CD8-positive, alpha-beta memory T cell (primary cell): ENCODE measurements around the gene CACHD1. TPM values are rescaled to one million over a fixed set of nuclear protein-coding genes. Genes with fewer than 3 reads are reported as not detected.

Experiments
- CTCF ChIA-PET: fragments of 350-600 bp; sonication (Branson Sonifier 250); formaldehyde crosslinking; loops from one replicate; lab custom pipeline; 2021; ENCODE audit warnings: antibody characterized with exemption; lab: Charles Lee
- POLR2A ChIA-PET: fragments of 350-600 bp; sonication (Branson Sonifier 250); formaldehyde crosslinking; loops from one replicate; lab custom pipeline; 2021; ENCODE audit warnings: antibody characterized with exemption; lab: Charles Lee
- DNase-seq, 5 donors: peaks; one replicate each; pipeline versions ENCODE4 v3.0.0 to v3.0.0-alpha.2; 2020 to 2022; ENCODE audit warnings: mixed read lengths in 1 of 5
- H3K27ac ChIP-seq: one replicate; pipeline ENCODE4 v1.7.0; 2013; ENCODE audit warnings: low read depth, mild to moderate bottlenecking, low read length, moderate library complexity
- H3K27me3 ChIP-seq: 2 replicates; pipeline ENCODE4 v1.7.0; 2013; ENCODE audit warnings: low read length, mild to moderate bottlenecking; ENCODE audit not compliant: insufficient read depth, poor library complexity, severe bottlenecking
- H3K36me3 ChIP-seq: 2 replicates; pipeline ENCODE4 v1.7.0; 2013; ENCODE audit warnings: mild to moderate bottlenecking, low read length, moderate library complexity; ENCODE audit not compliant: insufficient read depth
- H3K4me1 ChIP-seq: 2 replicates; pipeline ENCODE4 v1.7.0; 2013; ENCODE audit warnings: mild to moderate bottlenecking, low read length, moderate library complexity; ENCODE audit not compliant: insufficient read depth
- H3K4me3 ChIP-seq: 2 replicates; pipeline ENCODE4 v1.7.0; 2013; ENCODE audit warnings: mild to moderate bottlenecking, low read length
- H3K9me3 ChIP-seq: 2 replicates; pipeline ENCODE4 v1.7.0; 2013; ENCODE audit warnings: mild to moderate bottlenecking, low read length
- H3K27ac Mint-ChIP-seq, 8 donors: one replicate each; pipeline ENCODE4 v1.8.0; 2020 to 2021; ENCODE audit warnings: mixed read lengths in 8 of 8, mild to moderate bottlenecking in 6 of 8, inconsistent platforms in 3 of 8, moderate library complexity in 3 of 8
- H3K27me3 Mint-ChIP-seq, 2 donors: one replicate each; pipeline ENCODE4 v1.8.0; 2020 to 2021; ENCODE audit warnings: mixed read lengths in 2 of 2, mild to moderate bottlenecking in 1 of 2, moderate library complexity in 1 of 2
- H3K36me3 Mint-ChIP-seq, 3 donors: one replicate each; pipeline ENCODE4 v1.8.0; 2020 to 2021; ENCODE audit warnings: mixed read lengths in 3 of 3, inconsistent platforms in 1 of 3, mild to moderate bottlenecking in 1 of 3
- H3K4me1 Mint-ChIP-seq, 3 donors: one replicate each; pipeline ENCODE4 v1.8.0; 2020 to 2021; ENCODE audit warnings: mixed read lengths in 3 of 3, inconsistent platforms in 1 of 3, mild to moderate bottlenecking in 1 of 3
- H3K4me3 Mint-ChIP-seq, 7 donors: one replicate each; pipeline ENCODE4 v1.8.0; 2020 to 2021; ENCODE audit warnings: mixed read lengths in 7 of 7, mild to moderate bottlenecking in 6 of 7, moderate library complexity in 4 of 7, inconsistent platforms in 2 of 7
- H3K9me3 Mint-ChIP-seq, 5 donors: one replicate each; pipeline ENCODE4 v1.8.0; 2020 to 2022; ENCODE audit warnings: mixed read lengths in 5 of 5, mild to moderate bottlenecking in 3 of 5, moderate library complexity in 2 of 5, inconsistent platforms in 1 of 5
- polyA plus RNA-seq: library from polyadenylated mRNA; unstranded; fragments of 300-500 nt; fragmentation: Illumina TruSeq; gene quantifications from one replicate; pipeline ENCODE4 v1.2.3, GENCODE V29; 2021
- total RNA-seq, 2 experiments: library from RNA; stranded (reverse); gene quantifications; one replicate each; pipeline ENCODE4 v1.2.3, GENCODE V29; 2021

CACHD1 gene
- total and polyA plus RNA-seq, 3 experiments from 2014 or later, result 0.35 TPM; not detected in 1

- Mint-ChIP-seq H3K4me1 (no peaks in the 10 kb centered on the region), H3K4me3 (no peak overlapping the region), H3K9me3 (no peaks in the 10 kb centered on the region), H3K27me3 (peaks cover 16 to 27% of the 10 kb centered on the region in 2 donors), H3K36me3 (no peaks in the 10 kb centered on the region), H3K27ac (no peak overlapping the region)
- POLR2A ChIA-PET, result no interaction called here
- Histone ChIP-seq H3K27me3 (no peaks in the 10 kb centered on the region), H3K4me3 (no peak overlapping the region), H3K36me3 (no peaks in the 10 kb centered on the region), H3K4me1 (no peaks in the 10 kb centered on the region), H3K9me3 (no peaks in the 10 kb centered on the region), H3K27ac (no peak overlapping the region)
- CTCF ChIA-PET, result no interaction called here
- no peak for DNase-seq
Observed at GRCh38 chr1:64569411-64569810, 99.5 kb downstream of the CACHD1 start.

- Histone ChIP-seq H3K9me3 (no peaks in the 10 kb centered on the region), H3K36me3 (no peaks in the 10 kb centered on the region), H3K4me3 (no peak overlapping the region), H3K4me1 (no peaks in the 10 kb centered on the region), H3K27me3 (no peaks in the 10 kb centered on the region), H3K27ac (no peak overlapping the region)
- Mint-ChIP-seq H3K27me3 (peaks cover 12 to 23% of the 10 kb centered on the region in 2 donors), H3K36me3 (no peaks in the 10 kb centered on the region), H3K9me3 (no peaks in the 10 kb centered on the region), H3K27ac (no peak overlapping the region), H3K4me1 (no peaks in the 10 kb centered on the region), H3K4me3 (no peak overlapping the region)
- ChIA-PET CTCF (no interaction called here), POLR2A (no interaction called here)
- no peak for DNase-seq
Observed at GRCh38 chr1:64570267-64570855, 100.4 kb downstream of the CACHD1 start.

- CTCF ChIA-PET, result no interaction called here
- POLR2A ChIA-PET, result no interaction called here
- Mint-ChIP-seq H3K4me3 (no peak overlapping the region), H3K27me3 (peaks cover 13 to 15% of the 10 kb centered on the region in 2 donors), H3K36me3 (no peaks in the 10 kb centered on the region), H3K9me3 (no peaks in the 10 kb centered on the region), H3K27ac (no peak overlapping the region), H3K4me1 (no peaks in the 10 kb centered on the region)
- H3K27me3 ChIP-seq, result no peaks in the 10 kb centered on the region
- no peak overlapping the region for H3K27ac ChIP-seq
- H3K9me3 ChIP-seq, result no peaks in the 10 kb centered on the region
- no peak for DNase-seq
- H3K4me3 ChIP-seq, result no peak overlapping the region
- no peaks in the 10 kb centered on the region for H3K4me1 ChIP-seq
- no peaks in the 10 kb centered on the region for H3K36me3 ChIP-seq
Observed at GRCh38 chr1:64572222-64572900, 102.4 kb downstream of the CACHD1 start.

- H3K9me3 Mint-ChIP-seq, result no peaks in the 10 kb centered on the region
- H3K9me3 ChIP-seq, result no peaks in the 10 kb centered on the region
- no peak overlapping the region for H3K4me3 ChIP-seq
- no peaks in the 10 kb centered on the region for H3K36me3 ChIP-seq
- H3K27ac Mint-ChIP-seq, result no peak overlapping the region
- peaks cover 9 to 12% of the 10 kb centered on the region in 2 donors for H3K27me3 Mint-ChIP-seq
- H3K4me1 Mint-ChIP-seq, result no peaks in the 10 kb centered on the region
- H3K27me3 ChIP-seq, result no peaks in the 10 kb centered on the region
- H3K36me3 Mint-ChIP-seq, result no peaks in the 10 kb centered on the region
- ChIA-PET CTCF (no interaction called here), POLR2A (no interaction called here)
- H3K27ac ChIP-seq, result no peak overlapping the region
- H3K4me1 ChIP-seq, result no peaks in the 10 kb centered on the region
- no peak for DNase-seq
- H3K4me3 Mint-ChIP-seq, result no peak overlapping the region
Observed at GRCh38 chr1:64574301-64574700, 104.4 kb downstream of the CACHD1 start.

GRCh38 chr1:64575881-64576676 lies 106.2 kb downstream of the CACHD1 start:
- Mint-ChIP-seq H3K4me1 (no peaks in the 10 kb centered on the region), H3K27me3 (peaks cover 5 to 7% of the 10 kb centered on the region in 2 donors), H3K4me3 (no peak overlapping the region), H3K27ac (peak overlapping the region in 1 of 8 donors; percentile 24), H3K36me3 (no peaks in the 10 kb centered on the region), H3K9me3 (no peaks in the 10 kb centered on the region)
- Histone ChIP-seq H3K4me1 (no peaks in the 10 kb centered on the region), H3K4me3 (no peak overlapping the region), H3K27me3 (no peaks in the 10 kb centered on the region), H3K27ac (no peak overlapping the region), H3K9me3 (no peaks in the 10 kb centered on the region), H3K36me3 (no peaks in the 10 kb centered on the region)
- CTCF ChIA-PET, result no interaction called here
- DNase-seq, result no peak
- POLR2A ChIA-PET, result no interaction called here

GRCh38 chr1:64578270-64578973 lies 108.5 kb downstream of the CACHD1 start:
- Mint-ChIP-seq H3K36me3 (no peaks in the 10 kb centered on the region), H3K9me3 (no peaks in the 10 kb centered on the region), H3K27me3 (peaks cover 7% of the 10 kb centered on the region in 2 donors), H3K27ac (no peak overlapping the region), H3K4me1 (no peaks in the 10 kb centered on the region), H3K4me3 (no peak overlapping the region)
- Histone ChIP-seq H3K4me3 (no peak overlapping the region), H3K4me1 (no peaks in the 10 kb centered on the region), H3K27ac (no peak overlapping the region), H3K9me3 (no peaks in the 10 kb centered on the region), H3K36me3 (no peaks in the 10 kb centered on the region), H3K27me3 (no peaks in the 10 kb centered on the region)
- DNase-seq, result no peak
- CTCF ChIA-PET, result no interaction called here
- POLR2A ChIA-PET, result no interaction called here

GRCh38 chr1:64579767-64580166 lies 109.8 kb downstream of the CACHD1 start:
- no peaks in the 10 kb centered on the region for H3K4me1 Mint-ChIP-seq
- peaks cover 7 to 9% of the 10 kb centered on the region in 2 donors for H3K27me3 Mint-ChIP-seq
- no peaks in the 10 kb centered on the region for H3K9me3 Mint-ChIP-seq
- DNase-seq, result no peak
- H3K9me3 ChIP-seq, result no peaks in the 10 kb centered on the region
- no peaks in the 10 kb centered on the region for H3K27me3 ChIP-seq
- no peaks in the 10 kb centered on the region for H3K36me3 ChIP-seq
- ChIA-PET POLR2A (no interaction called here), CTCF (no interaction called here)
- H3K4me3 Mint-ChIP-seq, result no peak overlapping the region
- no peak overlapping the region for H3K27ac Mint-ChIP-seq
- H3K4me3 ChIP-seq, result no peak overlapping the region
- H3K36me3 Mint-ChIP-seq, result no peaks in the 10 kb centered on the region
- H3K4me1 ChIP-seq, result no peaks in the 10 kb centered on the region
- no peak overlapping the region for H3K27ac ChIP-seq
